CD4-positive, alpha-beta memory T cell (primary cell): ENCODE measurements around the gene SUGP2. TPM values are rescaled to one million over a fixed set of nuclear protein-coding genes. Genes with fewer than 3 reads are reported as not detected.

ENCODE experiments used
- CTCF ChIA-PET: fragments of 350-600 bp; sonication (Branson Sonifier 250); formaldehyde crosslinking; loops from one replicate; lab custom pipeline; 2021; ENCODE audit warnings: inconsistent platforms; ENCODE audit not compliant: partially characterized antibody; lab: Charles Lee
- POLR2A ChIA-PET: fragments of 350-600 bp; sonication (Branson Sonifier 250); formaldehyde crosslinking; loops from one replicate; lab custom pipeline; 2021; ENCODE audit not compliant: partially characterized antibody; lab: Charles Lee
- DNase-seq, 5 donors: peaks; one replicate each; pipeline versions ENCODE4 v3.0.0 to v3.0.0-alpha.2; 2020 to 2022; ENCODE audit warnings: mixed read lengths in 1 of 5
- H3K27ac ChIP-seq: one replicate; pipeline ENCODE4 v1.7.0; 2013; ENCODE audit warnings: low read depth, low read length
- H3K27me3 ChIP-seq: 2 replicates; pipeline ENCODE4 v1.7.0; 2013; ENCODE audit warnings: mild to moderate bottlenecking, low read length, moderate library complexity; ENCODE audit not compliant: insufficient read depth
- H3K36me3 ChIP-seq: 2 replicates; pipeline ENCODE4 v1.7.0; 2013; ENCODE audit warnings: mild to moderate bottlenecking, low read length, moderate library complexity; ENCODE audit not compliant: insufficient read depth
- H3K4me1 ChIP-seq: 2 replicates; pipeline ENCODE4 v1.7.0; 2013; ENCODE audit warnings: mild to moderate bottlenecking, low read length, moderate library complexity; ENCODE audit not compliant: insufficient read depth
- H3K4me3 ChIP-seq, 2 donors: one replicate each; pipeline ENCODE4 v1.7.0; 2013; ENCODE audit warnings: low read length in 2 of 2, mild to moderate bottlenecking in 1 of 2
- H3K9me3 ChIP-seq, 2 donors: one replicate each; pipeline ENCODE4 v1.7.0; 2013; ENCODE audit warnings: low read length in 2 of 2, control low read depth in 1 of 2; ENCODE audit not compliant: control insufficient read depth in 1 of 2
- H3K27ac Mint-ChIP-seq, 7 donors: one replicate each; pipeline ENCODE4 v1.8.0; 2020 to 2021; ENCODE audit warnings: mixed read lengths in 7 of 7, mild to moderate bottlenecking in 6 of 7, inconsistent platforms in 3 of 7, moderate library complexity in 3 of 7
- H3K27me3 Mint-ChIP-seq, 2 donors: one replicate each; pipeline ENCODE4 v1.8.0; 2020 to 2021; ENCODE audit warnings: mixed read lengths in 2 of 2
- H3K36me3 Mint-ChIP-seq, 2 donors: one replicate each; pipeline ENCODE4 v1.8.0; 2020 to 2021; ENCODE audit warnings: mixed read lengths in 2 of 2, inconsistent platforms in 1 of 2, mild to moderate bottlenecking in 1 of 2
- H3K4me1 Mint-ChIP-seq, 4 donors: one replicate each; pipeline ENCODE4 v1.8.0; 2020 to 2021; ENCODE audit warnings: mixed read lengths in 4 of 4, mild to moderate bottlenecking in 1 of 4
- H3K4me3 Mint-ChIP-seq, 8 donors: one replicate each; pipeline ENCODE4 v1.8.0; 2020 to 2021; ENCODE audit warnings: mixed read lengths in 8 of 8, mild to moderate bottlenecking in 7 of 8, moderate library complexity in 6 of 8, inconsistent platforms in 3 of 8
- H3K9me3 Mint-ChIP-seq, 8 donors: one replicate each; pipeline ENCODE4 v1.8.0; 2020 to 2021; ENCODE audit warnings: mixed read lengths in 8 of 8, mild to moderate bottlenecking in 5 of 8, inconsistent platforms in 3 of 8, moderate library complexity in 1 of 8
- intact Hi-C: fragments of 100-400 bp; cut with micrococcal nuclease; formaldehyde crosslinking; loops from one replicate; pipeline ENCODE4 v1.15.1; 2023
- polyA plus RNA-seq, 2 donors: library from polyadenylated mRNA; unstranded; fragments of 300-500 nt; fragmentation: Illumina TruSeq; gene quantifications; one replicate each; pipeline ENCODE4 v1.2.3, GENCODE V29; 2021
- total RNA-seq, 2 experiments: library from RNA; stranded (reverse); gene quantifications; one replicate each; pipeline ENCODE4 v1.2.3, GENCODE V29; 2021

SUGP2 gene
- total and polyA plus RNA-seq, 4 experiments from 2014 or later: 3.9 to 113 (median 59.6) TPM

- Mint-ChIP-seq H3K36me3 (peaks cover 8 to 35% of the 10 kb centered on the region in 2 donors), H3K27me3 (no peaks in the 10 kb centered on the region), H3K4me1 (peaks cover 21 to 49% (median 24%) of the 10 kb centered on the region in 4 donors), H3K4me3 (no peak overlapping the region), H3K9me3 (no peaks in the 10 kb centered on the region), H3K27ac (peak overlapping the region in 1 of 7 donors; percentile 2)
- Histone ChIP-seq H3K27me3 (no peaks in the 10 kb centered on the region), H3K4me1 (peaks cover 3% of the 10 kb centered on the region), H3K4me3 (no peak overlapping the region), H3K36me3 (peaks cover 13% of the 10 kb centered on the region), H3K9me3 (no peaks in the 10 kb centered on the region), H3K27ac (no peak overlapping the region)
- intact Hi-C loops: no loop called here
- ChIA-PET CTCF (no interaction called here), POLR2A (no interaction called here)
- no peak for DNase-seq
Measured at GRCh38 chr19:19074196-19074882, 41.0 kb upstream of the SUGP2 start.

- no peaks in the 10 kb centered on the region for H3K9me3 ChIP-seq
- H3K27ac ChIP-seq: no peak overlapping the region
- H3K36me3 ChIP-seq: peaks cover 13% of the 10 kb centered on the region
- ChIA-PET POLR2A (no interaction called here), CTCF (no interaction called here)
- Mint-ChIP-seq H3K9me3 (no peaks in the 10 kb centered on the region), H3K4me1 (peaks cover 25 to 52% (median 32%) of the 10 kb centered on the region in 4 donors), H3K4me3 (no peak overlapping the region), H3K36me3 (peaks cover 0 to 25% of the 10 kb centered on the region in 2 donors), H3K27me3 (no peaks in the 10 kb centered on the region), H3K27ac (peak overlapping the region in 2 of 7 donors; percentile 15 to 48)
- intact Hi-C loops: no loop called here
- H3K27me3 ChIP-seq: no peaks in the 10 kb centered on the region
- no peak for DNase-seq
- H3K4me3 ChIP-seq: no peak overlapping the region
- H3K4me1 ChIP-seq: peaks cover 24% of the 10 kb centered on the region
Measured at GRCh38 chr19:19071897-19072296, 38.6 kb upstream of the SUGP2 start.

GRCh38 chr19:19068659-19069654 lies 35.6 kb upstream of the SUGP2 start:
- Histone ChIP-seq H3K27me3 (no peaks in the 10 kb centered on the region), H3K27ac (no peak overlapping the region), H3K36me3 (peaks cover 4% of the 10 kb centered on the region), H3K9me3 (no peaks in the 10 kb centered on the region), H3K4me1 (peaks cover 41% of the 10 kb centered on the region), H3K4me3 (peak overlapping the region in 1 of 2 donors; percentile 8)
- intact Hi-C loops: no loop called here
- peak in 4 of 5 donors; percentile 6 to 27 (median 13) for DNase-seq
- Mint-ChIP-seq H3K9me3 (no peaks in the 10 kb centered on the region), H3K36me3 (peaks cover 0 to 18% of the 10 kb centered on the region in 2 donors), H3K4me1 (peaks cover 30 to 53% (median 39%) of the 10 kb centered on the region in 4 donors), H3K4me3 (peak overlapping the region; percentile 24 to 64 (median 48)), H3K27ac (peak overlapping the region in 6 of 7 donors; percentile 42 to 89 (median 74)), H3K27me3 (no peaks in the 10 kb centered on the region)
- POLR2A ChIA-PET: interaction anchor here (0.7 kb wide), 1 partner anchor 9 kb away, joined by 3 read pairs; no protein-coding TSS in a partner anchor
- CTCF ChIA-PET: interaction anchor here (1.4 to 2.5 kb wide), 2 partner anchors 14 to 16 kb away, joined by 3 to 9 read pairs; no protein-coding TSS in a partner anchor

DNA sequence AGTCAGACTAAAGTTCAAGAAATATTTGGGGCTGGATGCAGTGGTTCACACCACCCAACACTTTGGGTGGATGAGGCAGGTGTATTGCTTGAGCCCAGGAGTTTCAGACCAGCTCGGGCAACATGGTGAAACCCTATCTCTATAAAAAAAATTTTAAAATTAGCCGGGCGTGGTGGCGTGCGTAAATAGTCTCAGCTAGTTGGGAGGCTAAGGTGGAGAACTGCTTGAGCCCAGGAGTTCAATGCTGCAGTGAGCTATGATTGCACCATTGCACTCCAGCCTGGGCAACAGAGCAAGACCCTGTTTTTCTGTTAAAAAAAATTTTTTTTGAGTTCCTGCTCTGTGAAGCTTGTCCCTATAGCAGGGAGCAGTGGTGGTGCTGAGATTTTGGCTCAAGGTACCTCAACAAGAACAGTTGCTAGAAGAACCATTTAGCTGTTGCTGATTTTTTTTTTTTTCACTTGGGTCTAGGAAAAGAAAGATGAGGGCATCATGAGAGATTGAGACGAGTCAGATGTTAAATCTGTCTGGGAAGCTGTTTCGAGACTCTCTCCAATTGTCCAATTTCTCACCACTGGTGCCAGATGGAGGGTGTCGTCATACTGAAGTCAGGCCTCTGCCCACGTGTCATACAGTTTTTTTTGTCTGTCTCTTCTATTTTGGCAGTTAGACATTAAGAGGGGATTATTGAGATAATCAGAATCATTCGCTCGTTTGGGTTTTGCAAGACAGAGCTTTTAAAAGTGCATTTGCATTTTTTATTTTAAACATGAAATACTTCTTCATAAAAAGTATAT lies 34.2 kb upstream of the SUGP2 start:
- Mint-ChIP-seq H3K27me3 (no peaks in the 10 kb centered on the region), H3K9me3 (no peaks in the 10 kb centered on the region), H3K27ac (peak overlapping the region in 2 of 7 donors; percentile 52 to 58), H3K4me3 (peak overlapping the region in 5 of 8 donors; percentile 13 to 60 (median 39)), H3K36me3 (peaks cover 0 to 13% of the 10 kb centered on the region in 2 donors), H3K4me1 (peaks cover 28 to 50% (median 40%) of the 10 kb centered on the region in 4 donors)
- no peak for DNase-seq
- Histone ChIP-seq H3K27me3 (no peaks in the 10 kb centered on the region), H3K36me3 (peaks cover 4% of the 10 kb centered on the region), H3K4me1 (peaks cover 49% of the 10 kb centered on the region), H3K9me3 (no peaks in the 10 kb centered on the region), H3K27ac (no peak overlapping the region), H3K4me3 (no peak overlapping the region)
- ChIA-PET CTCF (interaction anchor here (1.1 to 2.5 kb wide), 3 partner anchors 15 to 79 kb away, joined by 3 to 9 read pairs (median 5); no protein-coding TSS in a partner anchor), POLR2A (no interaction called here)
- intact Hi-C loops: no loop called here

- no peaks in the 10 kb centered on the region for H3K9me3 ChIP-seq
- no peaks in the 10 kb centered on the region for H3K36me3 ChIP-seq
- DNase-seq: peak in 4 of 5 donors; percentile 16 to 31 (median 28)
- Mint-ChIP-seq H3K9me3 (no peaks in the 10 kb centered on the region), H3K4me3 (peak overlapping the region; percentile 84 to 95 (median 91)), H3K36me3 (peaks cover 0 to 5% of the 10 kb centered on the region in 2 donors), H3K27me3 (no peaks in the 10 kb centered on the region), H3K27ac (peak overlapping the region; percentile 76 to 91 (median 82)), H3K4me1 (peaks cover 27 to 53% (median 37%) of the 10 kb centered on the region in 4 donors)
- H3K27me3 ChIP-seq: no peaks in the 10 kb centered on the region
- ChIA-PET POLR2A (interaction anchor here (0.8 to 2.3 kb wide), 5 partner anchors 10 to 160 kb away, joined by 3 to 7 read pairs (median 3); partner anchors contain the start of genes COPE and DDX49), CTCF (interaction anchor here (1.0 to 2.1 kb wide), 4 partner anchors 10 to 81 kb away, joined by 3 to 5 read pairs (median 4); no protein-coding TSS in a partner anchor)
- H3K27ac ChIP-seq: peak overlapping the region; percentile 57
- intact Hi-C loops: no loop called here
- H3K4me1 ChIP-seq: peaks cover 49% of the 10 kb centered on the region
- peak overlapping the region; percentile 83 to 85 for H3K4me3 ChIP-seq
Measured at GRCh38 chr19:19064811-19065745, 31.8 kb upstream of the SUGP2 start.
